MM.1S (cell line): ENCODE measurements around the gene TEX48.

Experiments used
- DNase-seq: peaks from one replicate; pipeline ENCODE4 v3.0.0-alpha.2; 2015
- H2AFZ ChIP-seq: fragments of 300-600 bp; sonication (generic); 2 replicates; pipeline ENCODE4 v1.6.0; 2016; ENCODE audit warnings: antibody characterized with exemption, low read length
- H3F3A ChIP-seq: fragments of 300-600 bp; sonication (generic); 2 replicates; pipeline ENCODE4 v1.6.1; 2016; ENCODE audit warnings: mild to moderate bottlenecking, antibody characterized with exemption, low read length, moderate library complexity, mixed read lengths; ENCODE audit not compliant: insufficient read depth
- H3K27ac ChIP-seq: fragments of 300-600 bp; sonication (generic); 2 replicates; pipeline ENCODE4 v1.5.1; 2016; ENCODE audit warnings: mild to moderate bottlenecking, low read length
- H3K27me3 ChIP-seq: fragments of 300-600 bp; sonication (generic); replicated peaks from 2 replicates; pipeline ENCODE4 v1.6.0; 2016; ENCODE audit warnings: low read length; ENCODE audit not compliant: insufficient read depth
- H3K36me3 ChIP-seq: fragments of 300-600 bp; sonication (generic); replicated peaks from 2 replicates; pipeline ENCODE4 v1.6.1; 2016; ENCODE audit warnings: mild to moderate bottlenecking, low read length, mixed read lengths; ENCODE audit not compliant: insufficient read depth
- H3K4me1 ChIP-seq: fragments of 300-600 bp; sonication (generic); 2 replicates; pipeline ENCODE4 v1.6.1; 2016; ENCODE audit warnings: low read length, mixed read lengths
- H3K4me2 ChIP-seq: fragments of 300-600 bp; sonication (generic); 2 replicates; pipeline ENCODE4 v1.6.0; 2016; ENCODE audit warnings: low read depth, low read length
- H3K4me3 ChIP-seq: fragments of 300-600 bp; sonication (generic); 2 replicates; pipeline ENCODE4 v1.5.1; 2016; ENCODE audit warnings: low read length, mixed read lengths
- H3K79me2 ChIP-seq: fragments of 300-600 bp; sonication (generic); 2 replicates; pipeline ENCODE4 v1.6.1; 2016; ENCODE audit warnings: mixed run types, low read length, mixed read lengths
- H3K9ac ChIP-seq: fragments of 300-600 bp; sonication (generic); 2 replicates; pipeline ENCODE4 v1.6.1; 2016; ENCODE audit warnings: low read length, mixed read lengths
- H3K9me2 ChIP-seq: fragments of 300-600 bp; sonication (generic); replicated peaks from 2 replicates; pipeline ENCODE4 v1.6.1; 2016; ENCODE audit warnings: mild to moderate bottlenecking, low read length, mixed read lengths; ENCODE audit not compliant: insufficient read depth
- H3K9me3 ChIP-seq: fragments of 300-600 bp; sonication (generic); replicated peaks from 2 replicates; pipeline ENCODE4 v1.6.1; 2016; ENCODE audit warnings: mild to moderate bottlenecking, low read length, mixed read lengths; ENCODE audit not compliant: insufficient read depth
- H4K20me1 ChIP-seq: fragments of 300-600 bp; sonication (generic); 2 replicates; pipeline ENCODE4 v1.6.1; 2016; ENCODE audit warnings: mild to moderate bottlenecking, low read length, moderate library complexity, mixed read lengths; ENCODE audit not compliant: insufficient read depth
- EZH2 ChIP-seq: fragments of 300-600 bp; sonication (generic); optimal IDR thresholded peaks from 2 replicates; pipeline ENCODE3; 2017; ENCODE audit warnings: low read depth, mild to moderate bottlenecking, antibody characterized with exemption, low read length, mixed read lengths
- EZH2phosphoT487 ChIP-seq: fragments of 300-600 bp; sonication (generic); IDR thresholded peaks from 2 replicates; pipeline ENCODE4 v1.6.1; 2018; ENCODE audit warnings: antibody characterized with exemption, low read length
- TF ChIP-seq, protein P1 (sequence below): fragments of 300-600 bp; sonication (generic); IDR thresholded peaks from 2 replicates; pipeline ENCODE4 v1.5.1; 2016; ENCODE audit warnings: antibody characterized with exemption, low read length, mixed read lengths

Gene TEX48

DNA sequence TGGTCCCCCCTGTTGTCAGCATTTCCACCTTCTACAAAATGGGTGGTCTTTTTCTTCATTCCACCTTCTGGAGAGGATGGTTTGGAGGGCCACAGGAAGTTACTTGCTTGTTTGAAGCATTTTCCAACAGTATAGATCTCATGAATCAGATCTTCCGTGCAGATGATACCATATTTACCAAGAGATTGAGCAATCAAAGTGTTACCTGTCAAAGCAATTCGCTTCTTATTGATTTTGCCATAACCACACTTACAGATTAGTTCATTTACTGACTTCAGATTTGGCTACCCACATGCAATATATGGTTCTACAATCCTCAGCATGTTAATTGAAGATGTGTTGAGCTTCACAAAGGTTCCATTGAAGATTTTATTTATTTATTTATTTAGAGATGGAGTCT is 14.0 kb upstream of the TEX48 start:
- no peak overlapping the region for H3K4me3 ChIP-seq
- H3K79me2 ChIP-seq, result no peaks in the 10 kb centered on the region
- H3K4me1 ChIP-seq, result peaks cover 32% of the 10 kb centered on the region
- no peak overlapping the region for H3K9ac ChIP-seq
- no peaks in the 10 kb centered on the region for H3K27me3 ChIP-seq
- no peak overlapping the region for H3K4me2 ChIP-seq
- no peak overlapping the region for H2AFZ ChIP-seq
- peaks cover 20% of the 10 kb centered on the region for H3F3A ChIP-seq
- no peak overlapping the region for H3K27ac ChIP-seq
- no peaks in the 10 kb centered on the region for H3K36me3 ChIP-seq
- H4K20me1 ChIP-seq, result no peaks in the 10 kb centered on the region
- TF ChIP-seq EZH2 (no peak), EZH2phosphoT487 (no peak)
- TF ChIP-seq, protein P1, sequence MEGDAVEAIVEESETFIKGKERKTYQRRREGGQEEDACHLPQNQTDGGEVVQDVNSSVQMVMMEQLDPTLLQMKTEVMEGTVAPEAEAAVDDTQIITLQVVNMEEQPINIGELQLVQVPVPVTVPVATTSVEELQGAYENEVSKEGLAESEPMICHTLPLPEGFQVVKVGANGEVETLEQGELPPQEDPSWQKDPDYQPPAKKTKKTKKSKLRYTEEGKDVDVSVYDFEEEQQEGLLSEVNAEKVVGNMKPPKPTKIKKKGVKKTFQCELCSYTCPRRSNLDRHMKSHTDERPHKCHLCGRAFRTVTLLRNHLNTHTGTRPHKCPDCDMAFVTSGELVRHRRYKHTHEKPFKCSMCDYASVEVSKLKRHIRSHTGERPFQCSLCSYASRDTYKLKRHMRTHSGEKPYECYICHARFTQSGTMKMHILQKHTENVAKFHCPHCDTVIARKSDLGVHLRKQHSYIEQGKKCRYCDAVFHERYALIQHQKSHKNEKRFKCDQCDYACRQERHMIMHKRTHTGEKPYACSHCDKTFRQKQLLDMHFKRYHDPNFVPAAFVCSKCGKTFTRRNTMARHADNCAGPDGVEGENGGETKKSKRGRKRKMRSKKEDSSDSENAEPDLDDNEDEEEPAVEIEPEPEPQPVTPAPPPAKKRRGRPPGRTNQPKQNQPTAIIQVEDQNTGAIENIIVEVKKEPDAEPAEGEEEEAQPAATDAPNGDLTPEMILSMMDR, result no peak
- DNase-seq, result no peak
- H3K9me2 ChIP-seq, result no peaks in the 10 kb centered on the region
- H3K9me3 ChIP-seq, result no peaks in the 10 kb centered on the region

DNA sequence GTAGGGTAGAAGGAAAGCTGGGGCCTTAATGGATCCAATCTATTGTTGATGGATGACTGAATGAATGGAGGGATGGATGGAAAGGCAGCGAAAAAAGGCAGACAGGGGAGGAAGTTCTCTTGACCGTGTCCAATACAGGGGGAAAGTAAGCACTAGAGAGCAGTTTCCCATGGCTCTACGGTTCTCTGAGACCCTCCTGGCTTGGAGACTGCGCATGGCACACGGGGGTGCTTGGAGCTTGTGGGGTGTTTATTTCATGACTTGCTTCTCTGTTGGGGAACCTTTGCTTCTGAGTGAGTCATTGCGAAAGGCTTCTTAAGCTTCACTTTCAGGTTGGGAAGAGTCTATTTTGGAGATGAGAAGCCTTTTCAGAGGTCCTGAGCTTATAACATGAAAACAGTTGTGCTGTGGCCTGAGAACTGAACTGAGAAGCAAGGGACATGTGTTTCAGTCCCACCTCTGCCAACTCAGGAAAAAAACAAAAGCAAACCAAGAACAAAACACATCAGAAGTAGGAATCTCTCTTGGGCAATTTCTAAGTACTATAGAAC is 12.8 kb upstream of the TEX48 start:
- Histone ChIP-seq H2AFZ (no peak overlapping the region), H3K4me3 (no peak overlapping the region), H3K9ac (no peak overlapping the region), H3K79me2 (no peaks in the 10 kb centered on the region), H3K4me1 (peaks cover 32% of the 10 kb centered on the region), H3K9me3 (no peaks in the 10 kb centered on the region), H3F3A (peaks cover 20% of the 10 kb centered on the region), H4K20me1 (no peaks in the 10 kb centered on the region), H3K36me3 (no peaks in the 10 kb centered on the region), H3K4me2 (peak overlapping the region; percentile 25; the same call in 1 of the 2 replicates), H3K9me2 (no peaks in the 10 kb centered on the region), H3K27me3 (no peaks in the 10 kb centered on the region), H3K27ac (peak overlapping the region; percentile 22; the same call in 1 of the 2 replicates)
- TF ChIP-seq EZH2phosphoT487 (no peak), EZH2 (no peak)
- TF ChIP-seq, protein P1, result no peak
- DNase-seq, result peak; percentile 80

DNA sequence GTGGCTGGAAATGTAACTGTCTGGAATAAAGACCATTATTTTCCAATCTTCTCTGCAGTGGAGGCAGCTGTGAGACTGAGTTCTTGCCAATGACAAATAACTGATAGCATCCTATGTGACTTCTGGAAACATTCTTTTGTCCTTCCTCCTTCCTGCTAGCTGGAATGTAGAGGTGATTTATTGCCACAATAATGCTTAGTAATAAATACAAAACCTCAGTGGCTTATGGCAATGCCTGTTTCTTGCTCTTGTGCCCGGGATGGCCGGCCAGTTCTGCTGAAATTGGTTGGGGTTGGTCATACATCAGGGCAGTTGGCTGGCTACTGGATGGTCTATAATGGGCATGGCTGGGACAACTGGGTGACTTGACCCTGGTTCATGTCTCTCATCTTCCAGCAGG is 12.2 kb upstream of the TEX48 start:
- DNase-seq, result no peak
- no peaks in the 10 kb centered on the region for H4K20me1 ChIP-seq
- no peaks in the 10 kb centered on the region for H3K9me3 ChIP-seq
- peak overlapping the region; percentile 25; the same call in 1 of the 2 replicates for H3K4me2 ChIP-seq
- H3F3A ChIP-seq, result peaks cover 20% of the 10 kb centered on the region
- no peak overlapping the region for H2AFZ ChIP-seq
- no peaks in the 10 kb centered on the region for H3K79me2 ChIP-seq
- no peak overlapping the region for H3K9ac ChIP-seq
- no peaks in the 10 kb centered on the region for H3K36me3 ChIP-seq
- no peak overlapping the region for H3K4me3 ChIP-seq
- H3K4me1 ChIP-seq, result peaks cover 32% of the 10 kb centered on the region
- H3K27me3 ChIP-seq, result no peaks in the 10 kb centered on the region
- TF ChIP-seq EZH2 (no peak), EZH2phosphoT487 (no peak)
- TF ChIP-seq, protein P1, result no peak
- H3K9me2 ChIP-seq, result no peaks in the 10 kb centered on the region
- H3K27ac ChIP-seq, result no peak overlapping the region
